HepG2 (cell line): ENCODE measurements around the gene GAPT. TPM values are rescaled to one million over a fixed set of nuclear protein-coding genes. Genes with fewer than 3 reads are reported as not detected.

Source experiments
- CSRNP2 ChIP-seq: sonication (generic); formaldehyde crosslinking; conservative IDR thresholded peaks from 2 replicates; pipeline ENCODE4 v1.8.0; 2022; ENCODE audit warnings: low read depth, missing genetic modification reagents
- EEA1 ChIP-seq: sonication (generic); formaldehyde crosslinking; IDR thresholded peaks from 2 replicates; pipeline ENCODE4 v1.5.1; 2020; ENCODE audit warnings: mild to moderate bottlenecking, missing genetic modification reagents, borderline replicate concordance
- KLF12 ChIP-seq: sonication (generic); formaldehyde crosslinking; IDR thresholded peaks from 2 replicates; pipeline ENCODE4 v1.4.0; 2020; ENCODE audit warnings: missing genetic modification reagents, borderline replicate concordance
- PRDM4 ChIP-seq: sonication (generic); formaldehyde crosslinking; IDR thresholded peaks from 2 replicates; pipeline ENCODE4 v1.9.0; 2021; ENCODE audit warnings: missing genetic modification reagents, borderline replicate concordance
- SP4 ChIP-seq: sonication (generic); formaldehyde crosslinking; IDR thresholded peaks from 2 replicates; pipeline ENCODE4 v1.8.1; 2023; ENCODE audit warnings: mild to moderate bottlenecking, missing genetic modification reagents
- TBL1XR1 ChIP-seq: fragments of 150-350 bp; IDR thresholded peaks from 2 replicates; pipeline ENCODE4 v1.6.1; 2014; ENCODE audit warnings: borderline replicate concordance, low read length; ENCODE audit not compliant: partially characterized antibody
- ZNF34 ChIP-seq: sonication (generic); formaldehyde crosslinking; IDR thresholded peaks from 2 replicates; pipeline ENCODE4 v1.4.0; 2020; ENCODE audit warnings: mild to moderate bottlenecking, missing genetic modification reagents, borderline replicate concordance
- ZNF484 ChIP-seq: sonication (generic); formaldehyde crosslinking; IDR thresholded peaks from 2 replicates; pipeline ENCODE4 v1.5.1; 2020; ENCODE audit warnings: mild to moderate bottlenecking, low read depth, missing genetic modification reagents, borderline replicate concordance
- ZNF550 ChIP-seq: sonication (generic); formaldehyde crosslinking; IDR thresholded peaks from 2 replicates; pipeline ENCODE4 v1.4.0; 2020; ENCODE audit warnings: mild to moderate bottlenecking, missing genetic modification reagents, borderline replicate concordance
- ZNF7 ChIP-seq: IDR thresholded peaks from 2 replicates; pipeline ENCODE4 v1.6.1; 2016; ENCODE audit warnings: missing biosample characterization, missing genetic modification reagents
- ZNF703 ChIP-seq: sonication (generic); formaldehyde crosslinking; IDR thresholded peaks from 2 replicates; pipeline ENCODE4 v1.5.1; 2020; ENCODE audit warnings: missing genetic modification reagents, mild to moderate bottlenecking, moderate library complexity, borderline replicate concordance
- ZNF776 ChIP-seq: sonication (generic); formaldehyde crosslinking; IDR thresholded peaks from 2 replicates; pipeline ENCODE4 v1.4.0; 2020; ENCODE audit warnings: mild to moderate bottlenecking, missing genetic modification reagents
- ZNF782 ChIP-seq: sonication (generic); formaldehyde crosslinking; IDR thresholded peaks from 2 replicates; pipeline ENCODE4 v1.4.0; 2020; ENCODE audit warnings: missing genetic modification reagents, mild to moderate bottlenecking, borderline replicate concordance
- polyA plus RNA-seq, 8 experiments: library from polyadenylated mRNA; depleted of rRNA in 3 of 8; stranded (reverse) in 7 of 8; unstranded in 1 of 8; fragments of >200 nt; fragmentation: Illumina TruSeq in 4 of 8; extraction: Trizol in 4 of 8; gene quantifications; 2 replicates each; pipeline versions ENCODE4 v1.2.1 to v1.2.3, GENCODE V29; 2011 to 2016; ENCODE audit warnings: low read depth in 4 of 8, missing spikeins in 1 of 8, mixed read lengths in 1 of 8; ENCODE audit not compliant: insufficient read depth in 1 of 8
- total RNA-seq, 5 experiments: library from RNA; depleted of rRNA; stranded (reverse); fragments of >200 nt; fragmentation: Illumina TruSeq; extraction: Trizol; gene quantifications; 2 replicates each; pipeline ENCODE4 v1.2.3, GENCODE V29; 2016; ENCODE audit warnings: low read depth in 1 of 5
- TF ChIP-seq, protein P1 (sequence below): sonication (generic); formaldehyde crosslinking; IDR thresholded peaks from 2 replicates; pipeline ENCODE4 v1.4.0; 2020; ENCODE audit warnings: missing genetic modification reagents
- TF ChIP-seq, protein P2 (sequence below): sonication (generic); formaldehyde crosslinking; IDR thresholded peaks from 2 replicates; pipeline ENCODE4 v1.4.0; 2020; ENCODE audit warnings: missing genetic modification reagents
- TF ChIP-seq, protein P3 (sequence below): sonication (generic); formaldehyde crosslinking; IDR thresholded peaks from 2 replicates; pipeline ENCODE4 v1.4.0; 2020; ENCODE audit warnings: mild to moderate bottlenecking, missing genetic modification reagents

Gene GAPT
- total and polyA plus RNA-seq, 2 of the 13 experiments (the other 11 are each of a cell fraction or from before 2014, with no cell fraction given): not detected

- TF ChIP-seq, protein P1, sequence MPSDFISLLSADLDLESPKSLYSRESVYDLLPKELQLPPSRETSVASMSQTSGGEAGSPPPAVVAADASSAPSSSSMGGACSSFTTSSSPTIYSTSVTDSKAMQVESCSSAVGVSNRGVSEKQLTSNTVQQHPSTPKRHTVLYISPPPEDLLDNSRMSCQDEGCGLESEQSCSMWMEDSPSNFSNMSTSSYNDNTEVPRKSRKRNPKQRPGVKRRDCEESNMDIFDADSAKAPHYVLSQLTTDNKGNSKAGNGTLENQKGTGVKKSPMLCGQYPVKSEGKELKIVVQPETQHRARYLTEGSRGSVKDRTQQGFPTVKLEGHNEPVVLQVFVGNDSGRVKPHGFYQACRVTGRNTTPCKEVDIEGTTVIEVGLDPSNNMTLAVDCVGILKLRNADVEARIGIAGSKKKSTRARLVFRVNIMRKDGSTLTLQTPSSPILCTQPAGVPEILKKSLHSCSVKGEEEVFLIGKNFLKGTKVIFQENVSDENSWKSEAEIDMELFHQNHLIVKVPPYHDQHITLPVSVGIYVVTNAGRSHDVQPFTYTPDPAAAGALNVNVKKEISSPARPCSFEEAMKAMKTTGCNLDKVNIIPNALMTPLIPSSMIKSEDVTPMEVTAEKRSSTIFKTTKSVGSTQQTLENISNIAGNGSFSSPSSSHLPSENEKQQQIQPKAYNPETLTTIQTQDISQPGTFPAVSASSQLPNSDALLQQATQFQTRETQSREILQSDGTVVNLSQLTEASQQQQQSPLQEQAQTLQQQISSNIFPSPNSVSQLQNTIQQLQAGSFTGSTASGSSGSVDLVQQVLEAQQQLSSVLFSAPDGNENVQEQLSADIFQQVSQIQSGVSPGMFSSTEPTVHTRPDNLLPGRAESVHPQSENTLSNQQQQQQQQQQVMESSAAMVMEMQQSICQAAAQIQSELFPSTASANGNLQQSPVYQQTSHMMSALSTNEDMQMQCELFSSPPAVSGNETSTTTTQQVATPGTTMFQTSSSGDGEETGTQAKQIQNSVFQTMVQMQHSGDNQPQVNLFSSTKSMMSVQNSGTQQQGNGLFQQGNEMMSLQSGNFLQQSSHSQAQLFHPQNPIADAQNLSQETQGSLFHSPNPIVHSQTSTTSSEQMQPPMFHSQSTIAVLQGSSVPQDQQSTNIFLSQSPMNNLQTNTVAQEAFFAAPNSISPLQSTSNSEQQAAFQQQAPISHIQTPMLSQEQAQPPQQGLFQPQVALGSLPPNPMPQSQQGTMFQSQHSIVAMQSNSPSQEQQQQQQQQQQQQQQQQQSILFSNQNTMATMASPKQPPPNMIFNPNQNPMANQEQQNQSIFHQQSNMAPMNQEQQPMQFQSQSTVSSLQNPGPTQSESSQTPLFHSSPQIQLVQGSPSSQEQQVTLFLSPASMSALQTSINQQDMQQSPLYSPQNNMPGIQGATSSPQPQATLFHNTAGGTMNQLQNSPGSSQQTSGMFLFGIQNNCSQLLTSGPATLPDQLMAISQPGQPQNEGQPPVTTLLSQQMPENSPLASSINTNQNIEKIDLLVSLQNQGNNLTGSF (CRISPR knock-in tag): no peak
- no peak for TF ChIP-seq ZNF484 (CRISPR knock-in tag)
- no peak for TF ChIP-seq CSRNP2 (CRISPR knock-in tag)
- TF ChIP-seq ZNF776 (CRISPR knock-in tag): 0 out of 2 replicates have a peak, but pooled peaks have one; percentile 12
- TF ChIP-seq ZNF550 (CRISPR knock-in tag): no peak
- no peak for TF ChIP-seq KLF12 (CRISPR knock-in tag)
- TF ChIP-seq, protein P2, sequence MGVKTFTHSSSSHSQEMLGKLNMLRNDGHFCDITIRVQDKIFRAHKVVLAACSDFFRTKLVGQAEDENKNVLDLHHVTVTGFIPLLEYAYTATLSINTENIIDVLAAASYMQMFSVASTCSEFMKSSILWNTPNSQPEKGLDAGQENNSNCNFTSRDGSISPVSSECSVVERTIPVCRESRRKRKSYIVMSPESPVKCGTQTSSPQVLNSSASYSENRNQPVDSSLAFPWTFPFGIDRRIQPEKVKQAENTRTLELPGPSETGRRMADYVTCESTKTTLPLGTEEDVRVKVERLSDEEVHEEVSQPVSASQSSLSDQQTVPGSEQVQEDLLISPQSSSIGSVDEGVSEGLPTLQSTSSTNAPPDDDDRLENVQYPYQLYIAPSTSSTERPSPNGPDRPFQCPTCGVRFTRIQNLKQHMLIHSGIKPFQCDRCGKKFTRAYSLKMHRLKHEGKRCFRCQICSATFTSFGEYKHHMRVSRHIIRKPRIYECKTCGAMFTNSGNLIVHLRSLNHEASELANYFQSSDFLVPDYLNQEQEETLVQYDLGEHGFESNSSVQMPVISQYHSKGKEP (CRISPR knock-in tag): no peak
- no peak for TF ChIP-seq PRDM4 (CRISPR knock-in tag)
- TF ChIP-seq SP4 (CRISPR knock-in tag): peak; percentile 86
- TF ChIP-seq TBL1XR1: no peak
- TF ChIP-seq ZNF34: no peak; the same call in 1 of the 2 replicates
- 0 out of 2 replicates have a peak, but pooled peaks have one; percentile 16 for TF ChIP-seq ZNF782 (CRISPR knock-in tag)
- no peak for TF ChIP-seq ZNF7 (CRISPR knock-in tag)
- TF ChIP-seq EEA1: no peak
- TF ChIP-seq, protein P3, sequence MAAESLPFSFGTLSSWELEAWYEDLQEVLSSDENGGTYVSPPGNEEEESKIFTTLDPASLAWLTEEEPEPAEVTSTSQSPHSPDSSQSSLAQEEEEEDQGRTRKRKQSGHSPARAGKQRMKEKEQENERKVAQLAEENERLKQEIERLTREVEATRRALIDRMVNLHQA (CRISPR knock-in tag): no peak
- 0 out of 2 replicates have a peak, but pooled peaks have one; percentile 83 for TF ChIP-seq ZNF703 (CRISPR knock-in tag)
These were observed 31.1 kb upstream of the GAPT start, which contains the start of gene PLK2 (continued) for GRCh38 chr5:58460002-58460731.
